ENCODE data around the gene ADRB1. TPM values are rescaled to one million over a fixed set of nuclear protein-coding genes. Genes with fewer than 3 reads are reported as not detected.

Gene ADRB1
- 0.10 TPM for total RNA-seq

- DNase-seq, result peak; percentile 73
Measured at GRCh38 chr10:114043532-114044246, at the start of gene ADRB1. TSS of gene ADRB1 (plus strand) at chr10:114043866. CDS start at chr10:114044133, 267 bp downstream.

GRCh38 chr10:113995201-113995600 lies 48.5 kb upstream of the ADRB1 start:
- no peak for DNase-seq

DNA sequence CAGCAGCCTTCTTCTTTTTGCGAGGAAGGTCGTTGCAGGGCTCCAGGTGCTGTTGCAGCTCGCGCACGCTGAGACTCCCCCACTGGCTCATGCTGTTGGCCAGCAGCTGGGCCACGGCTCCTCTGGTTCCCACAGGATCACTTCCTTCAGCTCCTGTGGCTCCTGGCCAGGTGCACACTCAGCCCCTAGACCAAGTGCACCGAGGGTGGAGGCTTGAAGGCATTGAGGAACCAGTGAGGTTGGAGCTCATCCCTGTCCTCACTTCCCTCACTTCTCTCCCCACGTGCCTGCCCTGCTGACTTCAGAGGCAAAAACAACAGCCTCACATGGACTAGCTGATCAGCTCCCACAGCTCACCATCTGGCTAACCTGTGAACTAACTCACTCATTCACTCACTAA lies 46.2 kb upstream of the ADRB1 start:
- no peak for DNase-seq

GRCh38 chr10:113999531-113999930 lies 44.1 kb upstream of the ADRB1 start:
- DNase-seq, result no peak

GRCh38 chr10:114000457-114001010 lies 43.1 kb upstream of the ADRB1 start:
- DNase-seq, result no peak

DNA sequence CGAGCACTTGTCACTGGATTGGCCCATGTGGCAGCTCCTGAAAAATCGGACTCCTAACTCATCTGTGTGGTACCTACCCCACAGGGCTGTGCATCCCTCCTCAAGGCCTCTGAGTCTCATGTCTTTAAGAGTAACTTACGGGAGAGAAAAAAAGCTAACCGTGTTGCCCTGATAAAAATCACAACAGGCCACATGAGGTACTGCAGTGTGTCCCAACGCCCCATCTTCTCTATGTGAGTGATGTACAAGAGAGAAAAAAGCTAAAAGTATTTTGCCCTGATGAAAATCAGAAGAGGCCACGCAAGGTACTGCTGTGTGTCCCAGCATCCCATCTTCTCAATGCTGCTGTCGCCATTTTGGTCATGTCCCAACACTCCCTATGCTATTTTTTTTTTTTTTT lies 41.2 kb upstream of the ADRB1 start:
- no peak for DNase-seq

DNA sequence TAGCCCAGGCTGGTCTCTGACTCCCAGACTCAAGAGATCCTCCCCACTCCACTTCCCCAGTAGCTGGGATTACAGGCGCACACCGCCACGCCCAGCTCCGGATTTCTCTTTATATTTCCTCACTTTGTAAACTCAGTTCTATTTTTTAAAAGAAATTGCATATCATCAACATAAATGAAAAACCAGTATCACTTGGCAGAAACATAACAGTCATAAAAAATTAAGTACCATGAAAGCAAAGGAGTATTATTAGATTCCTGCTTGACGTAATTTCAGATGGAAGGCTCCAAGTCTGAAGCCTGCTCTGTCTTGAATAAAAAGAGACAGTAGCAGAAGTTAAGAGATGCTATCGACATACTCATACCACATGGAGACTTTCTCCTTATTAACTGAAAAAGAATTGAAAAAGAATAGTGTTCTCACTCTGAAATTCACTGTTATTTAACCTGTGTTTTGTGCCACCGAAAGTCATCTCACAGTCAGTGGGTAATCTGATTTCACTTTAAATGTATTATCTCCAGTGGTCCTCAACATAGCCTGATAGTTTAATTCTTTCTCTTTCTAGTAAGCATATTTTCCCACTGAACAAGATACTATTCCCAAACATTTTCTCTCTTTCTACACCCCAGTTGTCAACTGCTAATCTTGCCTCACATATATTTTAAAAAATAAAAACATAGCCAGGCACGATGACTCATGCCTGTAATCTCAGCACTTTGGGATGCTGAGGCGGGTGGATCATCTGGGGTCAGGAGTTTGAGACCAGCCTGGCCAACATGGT lies 40.3 kb upstream of the ADRB1 start:
- no peak for DNase-seq

DNA sequence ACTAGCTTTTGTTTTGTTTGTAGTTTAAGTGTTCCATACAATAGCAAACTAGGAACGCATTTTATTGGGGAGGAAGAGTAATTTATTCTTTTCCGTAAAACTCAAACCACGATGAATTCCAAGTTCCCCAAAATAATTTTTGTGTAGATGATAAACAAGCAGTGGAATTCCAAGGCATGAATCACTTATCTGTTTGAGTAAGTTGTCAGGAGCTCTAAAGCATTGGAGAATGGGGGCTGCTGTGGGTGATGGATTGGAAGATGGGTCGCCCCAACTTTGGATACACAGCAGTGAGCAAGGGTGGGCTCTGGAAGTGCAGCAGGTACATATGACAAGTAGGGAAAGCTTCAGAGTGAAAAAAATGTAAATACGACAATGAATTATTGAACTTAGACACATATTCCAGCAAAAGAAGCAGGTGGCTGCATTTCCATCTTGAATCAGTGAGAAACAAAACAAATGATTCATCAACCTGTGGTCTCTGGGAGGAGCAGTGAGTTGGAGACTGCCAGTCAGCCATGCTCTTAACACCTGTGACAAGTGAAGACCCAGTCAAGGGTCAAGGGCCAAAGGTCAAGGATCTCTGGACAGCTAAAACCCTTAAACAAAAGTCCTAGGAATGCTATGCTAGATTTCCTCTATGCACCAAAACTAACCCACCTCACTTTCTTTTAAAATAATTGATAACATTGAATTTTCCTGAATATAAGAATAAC lies 34.2 kb upstream of the ADRB1 start:
- DNase-seq, result no peak

DNA sequence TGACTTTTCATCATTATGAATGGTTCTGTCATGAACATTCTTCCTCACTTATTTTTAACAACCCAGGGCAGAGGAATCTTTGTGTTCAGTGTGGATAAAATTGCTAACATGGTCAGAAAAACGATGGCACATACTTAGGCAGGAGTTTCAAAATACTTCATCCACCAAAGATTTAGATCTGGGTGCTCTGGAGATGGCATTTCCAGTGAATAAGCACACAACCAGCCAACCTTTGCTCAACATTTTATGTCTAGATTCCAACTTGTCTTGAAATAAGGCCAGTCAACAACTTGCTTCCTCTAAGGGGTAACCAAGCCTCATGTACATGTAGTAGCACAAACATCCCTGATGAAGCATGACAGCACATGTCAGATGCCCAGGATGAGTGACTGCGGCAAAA lies 33.4 kb upstream of the ADRB1 start:
- no peak for DNase-seq

GRCh38 chr10:114012650-114013049 lies 31.0 kb upstream of the ADRB1 start:
- no peak for DNase-seq

GRCh38 chr10:114015708-114016107 lies 28.0 kb upstream of the ADRB1 start:
- no peak for DNase-seq

DNA sequence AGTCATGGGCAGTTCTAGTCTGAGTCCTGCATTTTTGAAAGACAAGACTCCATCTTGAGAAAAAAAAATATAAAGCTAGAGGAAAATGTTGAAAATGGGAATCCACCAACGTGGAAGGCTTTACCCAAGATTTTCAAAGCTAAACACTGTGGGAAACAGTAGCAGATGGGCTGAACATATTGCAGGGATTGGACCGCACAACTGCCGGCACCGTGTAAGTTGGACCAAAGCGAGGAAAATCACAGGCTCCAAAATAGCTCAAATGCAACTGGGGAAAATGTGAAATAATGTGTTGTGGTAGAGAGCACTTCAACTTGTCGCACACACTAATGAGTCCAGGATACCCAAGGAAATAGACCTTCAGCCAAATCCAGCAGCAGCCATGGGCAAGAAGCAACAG lies 26.4 kb upstream of the ADRB1 start:
- no peak for DNase-seq

GRCh38 chr10:114017873-114018272 lies 25.8 kb upstream of the ADRB1 start:
- no peak for DNase-seq

GRCh38 chr10:114019226-114019625 lies 24.4 kb upstream of the ADRB1 start:
- DNase-seq, result no peak

GRCh38 chr10:114021154-114021553 lies 22.5 kb upstream of the ADRB1 start:
- DNase-seq, result no peak

GRCh38 chr10:114021717-114022680 lies 21.7 kb upstream of the ADRB1 start:
- DNase-seq, result peak; percentile 68

- peak; percentile 45 for DNase-seq
Measured at GRCh38 chr10:114022766-114023597, 20.7 kb upstream of the ADRB1 start.

- DNase-seq, result peak; percentile 22
Measured at GRCh38 chr10:114024876-114025610, 18.6 kb upstream of the ADRB1 start.

GRCh38 chr10:114025611-114026130 lies 18.0 kb upstream of the ADRB1 start:
- no peak for DNase-seq
